ENCODE measurements around the gene TSEN54. TPM values are rescaled to one million over a fixed set of nuclear protein-coding genes. Genes with fewer than 3 reads are reported as not detected.

The TSEN54 gene
- total RNA-seq, 1 experiment from 2014 or later, result 78.7 TPM

GRCh38 chr17:75530837-75531720 lies 14.8 kb downstream of the TSEN54 start:
- Histone ChIP-seq H3K9me3 (ENCODE audit: control insufficient read depth, insufficient read depth, low read depth, low read length) (no peaks in the 10 kb centered on the region), H3K27ac (ENCODE audit: low read length) (0 out of 2 replicates have a peak overlapping the region, but pooled peaks have one; percentile 1), H3K27me3 (ENCODE audit: control insufficient read depth, insufficient read depth, low read length) (no peaks in the 10 kb centered on the region), H3K4me3 (ENCODE audit: low read depth in 2 of 2, low read length in 2 of 2) (no peak overlapping the region), H3K4me1 (ENCODE audit: control insufficient read depth, insufficient read depth, low read length) (peaks cover 6% of the 10 kb centered on the region), H3K36me3 (ENCODE audit: control insufficient read depth, insufficient read depth, low read length) (no peaks in the 10 kb centered on the region; the same call in 1 of the 2 replicates)
- intact Hi-C loops (cut with micrococcal nuclease; ENCODE audit: unreplicated experiment), result no loop called here
- ChIA-PET CTCF (no interaction called here), POLR2A (no interaction called here)
- TF ChIP-seq POLR2AphosphoS5 (IDR thresholded peaks at IDR 0.05; ENCODE audit: low read depth, low read length) (no peak), REST (IDR thresholded peaks at IDR 0.05; ENCODE audit: insufficient read depth in 1 of 2, low read depth in 2 of 2, low read length in 1 of 2) (no peak)
- in situ Hi-C loops (cut with HindIII; ENCODE audit: low pct_unique_long_range_greater_than_20kb, low sequenced_read_pairs), result no loop called here
- DNase-seq (ENCODE audit: low read depth, low spot score) (no peak), ATAC-seq (no peak)
- no TSS peak for BruUV-seq (replicated peaks)

DNA sequence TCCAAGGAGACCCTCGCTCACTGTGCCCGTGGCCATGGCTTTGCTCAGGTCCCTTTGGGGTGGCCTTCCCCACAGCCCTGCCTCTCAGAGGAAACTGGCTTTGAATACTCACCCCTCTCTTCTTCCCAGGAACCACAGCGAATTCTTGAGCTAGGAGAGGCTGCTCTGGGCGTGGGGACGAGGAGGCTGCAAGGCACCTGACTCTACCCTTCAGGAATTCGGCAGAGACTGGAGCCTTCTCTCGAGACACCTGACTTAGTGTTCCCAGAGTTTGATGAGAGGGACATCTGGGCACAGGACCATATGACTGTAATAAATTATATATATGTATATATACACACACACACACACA lies 15.4 kb downstream of the TSEN54 start:
- Histone ChIP-seq H3K27ac (ENCODE audit: low read length) (no peak overlapping the region), H3K36me3 (ENCODE audit: control insufficient read depth, insufficient read depth, low read length) (no peaks in the 10 kb centered on the region), H3K4me3 (ENCODE audit: low read depth in 2 of 2, low read length in 2 of 2) (no peak overlapping the region), H3K4me1 (ENCODE audit: control insufficient read depth, insufficient read depth, low read length) (peaks cover 4% of the 10 kb centered on the region), H3K9me3 (ENCODE audit: control insufficient read depth, insufficient read depth, low read depth, low read length) (no peaks in the 10 kb centered on the region), H3K27me3 (ENCODE audit: control insufficient read depth, insufficient read depth, low read length) (no peaks in the 10 kb centered on the region)
- ChIA-PET POLR2A (interaction anchor here (0.6 to 0.7 kb wide), 2 partner anchors 9 to 105 kb away, joined by 8 to 10 read pairs; no protein-coding TSS in a partner anchor), CTCF (no interaction called here)
- DNase-seq (ENCODE audit: low read depth, low spot score) (no peak), ATAC-seq (no peak)
- in situ Hi-C loops (cut with HindIII; ENCODE audit: low pct_unique_long_range_greater_than_20kb, low sequenced_read_pairs), result no loop called here
- intact Hi-C loops (cut with micrococcal nuclease; ENCODE audit: unreplicated experiment), result no loop called here
- BruUV-seq (replicated peaks), result no TSS peak
- TF ChIP-seq SIN3A (IDR thresholded peaks at IDR 0.05; ENCODE audit: borderline replicate concordance, insufficient read depth, low read depth, low read length) (no peak), TCF7L2 (IDR thresholded peaks at IDR 0.05; ENCODE audit: low read depth, low read length) (no peak), POLR2AphosphoS5 (IDR thresholded peaks at IDR 0.05; ENCODE audit: low read depth, low read length) (no peak), REST (IDR thresholded peaks at IDR 0.05; ENCODE audit: insufficient read depth in 1 of 2, low read depth in 2 of 2, low read length in 1 of 2) (no peak)
- TF ChIP-seq, protein P1, sequence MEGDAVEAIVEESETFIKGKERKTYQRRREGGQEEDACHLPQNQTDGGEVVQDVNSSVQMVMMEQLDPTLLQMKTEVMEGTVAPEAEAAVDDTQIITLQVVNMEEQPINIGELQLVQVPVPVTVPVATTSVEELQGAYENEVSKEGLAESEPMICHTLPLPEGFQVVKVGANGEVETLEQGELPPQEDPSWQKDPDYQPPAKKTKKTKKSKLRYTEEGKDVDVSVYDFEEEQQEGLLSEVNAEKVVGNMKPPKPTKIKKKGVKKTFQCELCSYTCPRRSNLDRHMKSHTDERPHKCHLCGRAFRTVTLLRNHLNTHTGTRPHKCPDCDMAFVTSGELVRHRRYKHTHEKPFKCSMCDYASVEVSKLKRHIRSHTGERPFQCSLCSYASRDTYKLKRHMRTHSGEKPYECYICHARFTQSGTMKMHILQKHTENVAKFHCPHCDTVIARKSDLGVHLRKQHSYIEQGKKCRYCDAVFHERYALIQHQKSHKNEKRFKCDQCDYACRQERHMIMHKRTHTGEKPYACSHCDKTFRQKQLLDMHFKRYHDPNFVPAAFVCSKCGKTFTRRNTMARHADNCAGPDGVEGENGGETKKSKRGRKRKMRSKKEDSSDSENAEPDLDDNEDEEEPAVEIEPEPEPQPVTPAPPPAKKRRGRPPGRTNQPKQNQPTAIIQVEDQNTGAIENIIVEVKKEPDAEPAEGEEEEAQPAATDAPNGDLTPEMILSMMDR (IDR thresholded peaks at IDR 0.05), result no peak

Data from Panc1 (cell line).